ENCODE results near the gene AMACR.

AMACR gene

DNA sequence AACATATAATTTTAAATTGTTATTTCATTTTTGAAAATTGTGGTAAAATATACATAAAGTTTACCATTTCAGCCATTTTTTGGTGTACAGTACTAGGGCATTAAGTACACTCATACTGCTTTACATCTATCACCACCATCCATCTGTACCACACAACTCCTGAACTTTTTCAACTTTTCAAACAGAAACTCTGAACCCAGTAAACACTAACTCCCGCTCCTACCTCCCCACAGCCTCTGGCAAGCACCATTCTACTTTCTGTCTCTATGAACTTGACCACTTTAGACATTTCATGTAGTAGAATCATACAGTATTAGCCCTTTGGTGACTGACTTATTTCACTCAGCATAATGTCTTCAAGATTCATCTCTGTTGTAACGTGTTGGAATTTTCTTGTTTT is 15.0 kb downstream of the AMACR start:
- Histone ChIP-seq H3K27me3 (no peaks in the 10 kb centered on the region), H3K4me1 (peaks cover 0 to 20% (median 2%) of the 10 kb centered on the region in 10 experiments; a peak in 7 of 20 replicates), H3K4me3 (no peak overlapping the region), H3K9me3 (replicated peaks in 1 of 11) (peaks cover 0 to 7% (median 5%) of the 10 kb centered on the region in 11 experiments; a peak in 11 of 22 replicates), H3K27ac (no peak overlapping the region), H3K9ac (no peak overlapping the region), H3K4me2 (no peak overlapping the region), H3K36me3 (peaks cover 18 to 36% (median 27%) of the 10 kb centered on the region in 11 experiments), H4K20me1 (no peaks in the 10 kb centered on the region)
- TF ChIP-seq Cebpa-rat (IDR thresholded peaks at IDR 0.05), result no peak

DNA sequence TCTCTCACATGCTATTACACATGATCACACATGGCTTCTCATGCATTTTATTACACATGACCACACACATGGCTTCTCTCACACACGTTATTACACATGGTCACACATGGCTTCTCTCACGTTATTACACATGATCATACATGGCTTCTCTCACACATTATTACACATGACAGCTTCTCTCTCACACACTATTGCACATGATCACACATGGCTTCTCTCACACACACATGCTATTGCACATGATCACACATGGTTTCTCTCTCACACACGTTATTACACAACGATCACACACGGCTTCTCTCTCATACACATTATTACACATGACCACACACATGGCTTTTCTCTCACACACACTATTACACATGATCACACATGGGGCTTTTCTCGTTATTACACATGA is 22.4 kb downstream of the AMACR start:
- no peak overlapping the region for H3K4me2 ChIP-seq
- no peak overlapping the region for H3K9ac ChIP-seq
- H3K4me3 ChIP-seq, result no peak overlapping the region
- no peak for TF ChIP-seq Cebpa-rat (IDR thresholded peaks at IDR 0.05)
- no peaks in the 10 kb centered on the region for H3K27me3 ChIP-seq
- H4K20me1 ChIP-seq, result no peaks in the 10 kb centered on the region
- no peak overlapping the region for H3K27ac ChIP-seq
- H3K36me3 ChIP-seq, result peaks cover 27 to 40% (median 31%) of the 10 kb centered on the region in 11 experiments
- no peaks in the 10 kb centered on the region for H3K4me1 ChIP-seq
- H3K9me3 ChIP-seq (replicated peaks in 1 of 11), result peaks cover 0 to 21% (median 15%) of the 10 kb centered on the region in 11 experiments; a peak in 16 of 22 replicates

- H3K9me3 ChIP-seq (replicated peaks in 1 of 11), result peaks cover 0 to 21% (median 15%) of the 10 kb centered on the region in 11 experiments; a peak in 16 of 22 replicates
- peaks cover 27 to 36% (median 31%) of the 10 kb centered on the region in 11 experiments for H3K36me3 ChIP-seq
- no peaks in the 10 kb centered on the region for H3K4me1 ChIP-seq
- TF ChIP-seq Cebpa-rat (IDR thresholded peaks at IDR 0.05), result no peak
- no peak within 1 kb of the TSS for H3K4me3 ChIP-seq
- H4K20me1 ChIP-seq, result no peaks in the 10 kb centered on the region
- no peak within 1 kb of the TSS for H3K4me2 ChIP-seq
- H3K27me3 ChIP-seq, result no peaks in the 10 kb centered on the region
- no peak within 1 kb of the TSS for H3K27ac ChIP-seq
- H3K9ac ChIP-seq, result no peak within 1 kb of the TSS
These were observed 23.2 kb downstream of the AMACR start, which contains the start of gene SLC45A2 for GRCh38 chr5:33984671-33985124. Gene SLC45A2, minus strand, starts transcription at chr5:33984693. Its CDS starts 110 bp downstream, at chr5:33984583.

- H3K36me3 ChIP-seq, result peaks cover 23 to 31% (median 29%) of the 10 kb centered on the region in 11 experiments
- H3K27ac ChIP-seq, result no peak overlapping the region
- H3K4me1 ChIP-seq, result no peaks in the 10 kb centered on the region
- TF ChIP-seq Cebpa-rat (IDR thresholded peaks at IDR 0.05), result no peak
- no peaks in the 10 kb centered on the region for H4K20me1 ChIP-seq
- H3K9ac ChIP-seq, result no peak overlapping the region
- H3K4me3 ChIP-seq, result no peak overlapping the region
- H3K9me3 ChIP-seq (replicated peaks in 1 of 11), result peaks cover 0 to 21% (median 15%) of the 10 kb centered on the region in 11 experiments; a peak in 16 of 22 replicates
- no peaks in the 10 kb centered on the region for H3K27me3 ChIP-seq
- no peak overlapping the region for H3K4me2 ChIP-seq
These were observed 23.7 kb downstream of the AMACR start for GRCh38 chr5:33984178-33984577.

GRCh38 chr5:33981408-33982162 is 26.3 kb downstream of the AMACR start:
- Histone ChIP-seq H3K9ac (no peak overlapping the region), H3K9me3 (replicated peaks in 1 of 11) (peaks cover 0 to 13% (median 9%) of the 10 kb centered on the region in 11 experiments; a peak in 12 of 22 replicates), H3K4me1 (no peaks in the 10 kb centered on the region), H3K4me2 (no peak overlapping the region), H3K36me3 (peaks cover 0 to 5% (median 4%) of the 10 kb centered on the region in 11 experiments; a peak in 10 of 22 replicates), H3K4me3 (no peak overlapping the region), H3K27me3 (no peaks in the 10 kb centered on the region), H4K20me1 (no peaks in the 10 kb centered on the region), H3K27ac (no peak overlapping the region)
- no peak for TF ChIP-seq Cebpa-rat (IDR thresholded peaks at IDR 0.05)

- no peak overlapping the region for H3K9ac ChIP-seq
- TF ChIP-seq Cebpa-rat (IDR thresholded peaks at IDR 0.05), result no peak
- H4K20me1 ChIP-seq, result no peaks in the 10 kb centered on the region
These were observed 27.8 kb downstream of the AMACR start for GRCh38 chr5:33980030-33980429.

DNA sequence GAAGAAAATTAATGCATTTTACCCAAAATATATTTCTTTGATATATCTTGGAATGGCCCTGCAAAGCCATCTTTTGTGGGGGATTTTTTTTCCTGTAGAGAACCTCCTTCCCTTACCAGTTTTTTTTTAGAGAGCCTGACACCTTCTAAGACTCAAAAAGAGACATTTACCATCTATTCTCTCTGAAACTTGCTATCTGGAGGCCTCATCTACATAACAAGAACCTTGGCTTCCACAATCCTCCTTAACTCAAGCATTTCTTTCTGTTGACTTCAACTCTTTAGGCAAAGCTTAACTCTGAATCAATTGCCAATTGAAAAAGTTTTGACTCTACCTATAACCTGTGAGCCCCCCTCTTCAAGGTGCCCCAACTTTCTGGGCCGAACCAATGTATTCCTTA is 29.5 kb downstream of the AMACR start:
- H3K4me1 ChIP-seq, result no peaks in the 10 kb centered on the region
- no peak overlapping the region for H3K4me3 ChIP-seq
- no peaks in the 10 kb centered on the region for H3K9me3 ChIP-seq (replicated peaks in 1 of 11)
- TF ChIP-seq Cebpa-rat (IDR thresholded peaks at IDR 0.05), result no peak
- no peaks in the 10 kb centered on the region for H3K36me3 ChIP-seq
- no peak overlapping the region for H3K9ac ChIP-seq
- H3K4me2 ChIP-seq, result no peak overlapping the region
- no peak overlapping the region for H3K27ac ChIP-seq
- H4K20me1 ChIP-seq, result no peaks in the 10 kb centered on the region
- H3K27me3 ChIP-seq, result no peaks in the 10 kb centered on the region

More at GRCh38 chr5:33980030-33980429, 27.8 kb downstream of the AMACR start:
- H3K9me3 ChIP-seq (replicated peaks in 1 of 11), result peaks cover 0 to 5% (median 1%) of the 10 kb centered on the region in 11 experiments; a peak in 10 of 22 replicates
- no peak overlapping the region for H3K4me2 ChIP-seq
- H3K4me3 ChIP-seq, result no peak overlapping the region
- H3K4me1 ChIP-seq, result no peaks in the 10 kb centered on the region
- H3K27me3 ChIP-seq, result no peaks in the 10 kb centered on the region
- no peaks in the 10 kb centered on the region for H3K36me3 ChIP-seq
- no peak overlapping the region for H3K27ac ChIP-seq

GRCh38 chr5:33976307-33976706 is 31.5 kb downstream of the AMACR start:
- Histone ChIP-seq H3K27me3 (no peaks in the 10 kb centered on the region), H3K27ac (no peak overlapping the region), H3K4me1 (no peaks in the 10 kb centered on the region), H3K4me3 (no peak overlapping the region), H4K20me1 (no peaks in the 10 kb centered on the region), H3K4me2 (no peak overlapping the region), H3K9ac (no peak overlapping the region), H3K9me3 (replicated peaks in 1 of 11) (no peaks in the 10 kb centered on the region), H3K36me3 (no peaks in the 10 kb centered on the region)
- TF ChIP-seq Cebpa-rat (IDR thresholded peaks at IDR 0.05), result no peak

DNA sequence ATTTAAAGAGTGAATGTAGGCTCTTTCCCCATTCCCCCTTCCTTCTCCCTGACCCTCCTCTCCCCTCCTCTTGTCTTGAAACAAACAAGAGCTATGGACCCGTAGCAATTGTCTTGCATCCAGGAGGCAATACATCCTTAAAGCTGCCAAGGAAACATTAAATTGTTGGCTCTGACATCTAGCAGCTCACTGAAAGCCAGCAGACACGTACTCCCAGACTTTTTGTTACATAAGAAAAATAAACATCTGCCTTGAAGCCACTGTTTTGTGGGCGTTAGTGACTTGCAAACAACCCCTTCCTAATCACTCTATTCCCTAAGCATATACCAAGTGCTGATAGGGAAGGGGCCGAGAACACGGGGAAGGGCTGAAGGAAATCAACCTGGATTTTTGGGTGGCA is 32.0 kb downstream of the AMACR start:
- Histone ChIP-seq H3K36me3 (no peaks in the 10 kb centered on the region), H3K4me2 (no peak overlapping the region), H3K27ac (no peak overlapping the region), H3K4me3 (no peak overlapping the region), H3K4me1 (no peaks in the 10 kb centered on the region), H4K20me1 (no peaks in the 10 kb centered on the region), H3K9me3 (replicated peaks in 1 of 11) (no peaks in the 10 kb centered on the region), H3K27me3 (no peaks in the 10 kb centered on the region), H3K9ac (no peak overlapping the region)
- TF ChIP-seq Cebpa-rat (IDR thresholded peaks at IDR 0.05), result no peak

GRCh38 chr5:33973271-33973670 is 34.6 kb downstream of the AMACR start:
- no peaks in the 10 kb centered on the region for H3K4me1 ChIP-seq
- H3K4me2 ChIP-seq, result no peak overlapping the region
- H4K20me1 ChIP-seq, result no peaks in the 10 kb centered on the region
- H3K4me3 ChIP-seq, result no peak overlapping the region
- H3K27me3 ChIP-seq, result no peaks in the 10 kb centered on the region
- H3K27ac ChIP-seq, result no peak overlapping the region
- TF ChIP-seq Cebpa-rat (IDR thresholded peaks at IDR 0.05), result no peak
- no peak overlapping the region for H3K9ac ChIP-seq
- no peaks in the 10 kb centered on the region for H3K9me3 ChIP-seq (replicated peaks in 1 of 11)
- H3K36me3 ChIP-seq, result no peaks in the 10 kb centered on the region

All from BLaER1 treated with 17β-estradiol and CSF1 and Interleukin-3, amounts not matched to agents 10 nM and 100 nM (cell line).